Neural cell (in vitro differentiated cells): Measurements from ENCODE around the gene B4GALT4. TPM values are rescaled to one million over a fixed set of nuclear protein-coding genes. Genes with fewer than 3 reads are reported as not detected.

ENCODE experiments used
- H2AFZ ChIP-seq: fragments of 200-600, 300-800 bp; sonication (generic), shearing (Covaris generic); 2 replicates; pipeline ENCODE4 v1.6.0; 2014; ENCODE audit warnings: low read depth, mild to moderate bottlenecking, antibody characterized with exemption, low read length, moderate library complexity
- H3F3A ChIP-seq: fragments of 200-600 bp; shearing (Covaris generic); 2 replicates; pipeline ENCODE4 v1.6.1; 2016; ENCODE audit warnings: mild to moderate bottlenecking, moderate library complexity, mixed read lengths, antibody characterized with exemption, low read length; ENCODE audit not compliant: insufficient read depth, poor library complexity, severe bottlenecking
- H3K27ac ChIP-seq: fragments of 200-600, 300-800 bp; sonication (generic), shearing (Covaris generic); 2 replicates; pipeline ENCODE4 v1.5.1; 2014; ENCODE audit warnings: mild to moderate bottlenecking, low read length, moderate library complexity
- H3K27me3 ChIP-seq: fragments of 300-800, 200-600 bp; sonication (generic), shearing (Covaris generic); 2 replicates; pipeline ENCODE4 v1.6.0; 2014; ENCODE audit warnings: mild to moderate bottlenecking, low read depth, low read length, moderate library complexity; ENCODE audit not compliant: insufficient read depth
- H3K36me3 ChIP-seq: fragments of 300-800, 200-600 bp; sonication (generic), shearing (Covaris generic); 2 replicates; pipeline ENCODE4 v1.5.1; 2014; ENCODE audit warnings: mild to moderate bottlenecking, antibody characterized with exemption, low read length, moderate library complexity; ENCODE audit not compliant: insufficient read depth
- H3K4me2 ChIP-seq: fragments of 300-800, 200-600 bp; sonication (generic), shearing (Covaris generic); 2 replicates; pipeline ENCODE4 v1.6.0; 2014; ENCODE audit warnings: mild to moderate bottlenecking, low read length
- H3K4me3 ChIP-seq: fragments of 300-800, 200-600 bp; sonication (generic), shearing (Covaris generic); 2 replicates; pipeline ENCODE4 v1.5.1; 2014; ENCODE audit warnings: mild to moderate bottlenecking, low read length, moderate library complexity
- H3K79me2 ChIP-seq: fragments of 200-600 bp; shearing (Covaris generic); replicated peaks from 2 replicates; pipeline ENCODE4 v1.6.0; 2014; ENCODE audit warnings: mild to moderate bottlenecking, low read length, moderate library complexity; ENCODE audit not compliant: insufficient read depth
- H3K9ac ChIP-seq: fragments of 300-800, 200-600 bp; sonication (generic), shearing (Covaris generic); 2 replicates; pipeline ENCODE4 v1.6.1; 2016; ENCODE audit warnings: mild to moderate bottlenecking, low read length, mixed read lengths
- H3K9me2 ChIP-seq: fragments of 200-600 bp; shearing (Covaris generic); 2 replicates; pipeline ENCODE4 v1.6.1; 2016; ENCODE audit warnings: mild to moderate bottlenecking, low read length, mixed read lengths; ENCODE audit not compliant: insufficient read depth
- H3K9me3 ChIP-seq: fragments of 200-600, 300-800 bp; sonication (generic), shearing (Covaris generic); 2 replicates; pipeline ENCODE4 v1.6.1; 2016; ENCODE audit warnings: mild to moderate bottlenecking, mixed run types, low read length, moderate library complexity, mixed read lengths
- H4K20me1 ChIP-seq: fragments of 200-600 bp; shearing (Covaris generic); 2 replicates; pipeline ENCODE4 v1.6.1; 2016; ENCODE audit warnings: mild to moderate bottlenecking, mixed run types; ENCODE audit not compliant: insufficient read depth
- EP300 ChIP-seq: fragments of 450-650 bp; conservative IDR thresholded peaks from 2 replicates; pipeline ENCODE4 v1.6.1; 2014; ENCODE audit warnings: antibody characterized with exemption, mild to moderate bottlenecking, moderate library complexity; ENCODE audit not compliant: poor library complexity, severe bottlenecking
- EZH2 ChIP-seq: fragments of 200-600, 300-800 bp; shearing (Covaris generic), sonication (generic); IDR thresholded peaks from 2 replicates; pipeline ENCODE4 v1.6.1; 2014; ENCODE audit warnings: antibody characterized with exemption, low read length, borderline replicate concordance, mild to moderate bottlenecking; ENCODE audit not compliant: insufficient read depth, poor library complexity, severe bottlenecking
- MXI1 ChIP-seq: fragments of 450-650 bp; conservative IDR thresholded peaks from 2 replicates; pipeline ENCODE4 v1.6.1; 2014; ENCODE audit warnings: antibody characterized with exemption, mild to moderate bottlenecking; ENCODE audit not compliant: poor library complexity, severe bottlenecking
- POLR2AphosphoS5 ChIP-seq: IDR thresholded peaks from 2 replicates; pipeline ENCODE4 v1.6.1; 2012
- RAD21 ChIP-seq: fragments of 450-650 bp; conservative IDR thresholded peaks from 2 replicates; pipeline ENCODE4 v1.6.1; 2014; ENCODE audit warnings: antibody characterized with exemption, mild to moderate bottlenecking, moderate library complexity
- SMC3 ChIP-seq: fragments of 450-650 bp; conservative IDR thresholded peaks from 2 replicates; pipeline ENCODE4 v1.6.1; 2014; ENCODE audit warnings: antibody characterized with exemption, mild to moderate bottlenecking, moderate library complexity; ENCODE audit not compliant: poor library complexity
- TAF1 ChIP-seq: IDR thresholded peaks from 2 replicates; pipeline ENCODE4 v1.6.1; 2012; ENCODE audit warnings: low read depth
- polyA plus RNA-seq: library from polyadenylated mRNA; depleted of rRNA; stranded (reverse); fragments of >200 nt; gene quantifications from 2 replicates; pipeline ENCODE4 v1.2.3, GENCODE V29; 2014
- TF ChIP-seq, protein P1 (sequence below): IDR thresholded peaks from 2 replicates; pipeline ENCODE4 v1.6.1; 2012; ENCODE audit warnings: borderline replicate concordance
- TF ChIP-seq, protein P2 (sequence below): fragments of 450-650 bp; IDR thresholded peaks from 2 replicates; pipeline ENCODE4 v1.5.1; 2014; ENCODE audit warnings: antibody characterized with exemption, mild to moderate bottlenecking, moderate library complexity; ENCODE audit not compliant: poor library complexity, severe bottlenecking

Gene B4GALT4
- polyA plus RNA-seq, 1 donor from 2014 or later, result 11.8 TPM

DNA sequence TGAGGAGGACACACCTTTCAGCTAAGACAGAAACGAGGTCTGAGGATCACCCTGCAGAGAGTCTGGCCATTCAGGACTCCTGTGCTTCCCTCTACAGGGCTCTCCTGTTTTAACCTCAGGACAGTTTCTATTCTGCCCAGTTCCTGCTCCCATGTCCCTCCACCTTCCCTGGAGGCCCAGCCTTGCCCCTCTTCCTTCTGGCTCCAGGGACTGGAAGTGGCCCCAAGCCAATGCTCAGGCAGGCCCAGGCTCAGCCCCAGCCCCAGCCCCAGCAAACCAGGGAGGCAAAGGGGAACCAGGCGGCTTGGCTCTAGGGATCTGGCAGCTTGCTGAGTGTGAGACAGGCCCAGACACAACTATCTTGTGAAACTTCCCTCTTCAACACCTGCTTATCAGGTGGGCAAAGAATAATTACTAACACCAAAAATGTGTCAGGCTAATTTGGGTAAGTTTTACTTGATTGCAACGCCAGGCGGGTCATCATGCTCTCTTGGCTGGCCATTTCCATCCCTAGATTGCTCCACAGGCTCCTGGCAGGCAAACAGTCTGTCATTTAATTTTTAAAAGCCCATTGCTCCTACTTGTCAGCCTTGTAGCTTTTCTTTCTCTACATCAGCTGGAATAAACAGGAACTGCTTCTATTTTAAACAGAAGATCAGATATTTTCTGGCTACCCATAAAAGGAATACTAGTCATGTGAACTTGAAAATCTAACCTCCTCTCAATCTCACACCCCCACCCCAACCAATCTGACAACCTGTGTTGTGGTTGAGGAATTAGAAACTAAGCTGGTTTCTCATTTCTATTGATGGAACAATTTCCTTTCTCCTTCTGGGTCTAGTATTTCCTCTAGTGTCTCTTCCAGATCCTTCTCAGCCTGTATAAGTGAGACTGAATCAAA lies 33.8 kb downstream of the B4GALT4 start:
- H3K27me3 ChIP-seq, result no peaks in the 10 kb centered on the region
- no peak overlapping the region for H2AFZ ChIP-seq
- H3K79me2 ChIP-seq, result no peaks in the 10 kb centered on the region
- no peaks in the 10 kb centered on the region for H4K20me1 ChIP-seq
- H3K9ac ChIP-seq, result no peak overlapping the region
- H3K4me3 ChIP-seq, result no peak overlapping the region
- no peak overlapping the region for H3K4me2 ChIP-seq
- H3K27ac ChIP-seq, result no peak overlapping the region
- H3K36me3 ChIP-seq, result no peaks in the 10 kb centered on the region
- H3K9me3 ChIP-seq, result no peaks in the 10 kb centered on the region
- H3K9me2 ChIP-seq, result no peaks in the 10 kb centered on the region
- no peaks in the 10 kb centered on the region for H3F3A ChIP-seq
- TF ChIP-seq, protein P1, sequence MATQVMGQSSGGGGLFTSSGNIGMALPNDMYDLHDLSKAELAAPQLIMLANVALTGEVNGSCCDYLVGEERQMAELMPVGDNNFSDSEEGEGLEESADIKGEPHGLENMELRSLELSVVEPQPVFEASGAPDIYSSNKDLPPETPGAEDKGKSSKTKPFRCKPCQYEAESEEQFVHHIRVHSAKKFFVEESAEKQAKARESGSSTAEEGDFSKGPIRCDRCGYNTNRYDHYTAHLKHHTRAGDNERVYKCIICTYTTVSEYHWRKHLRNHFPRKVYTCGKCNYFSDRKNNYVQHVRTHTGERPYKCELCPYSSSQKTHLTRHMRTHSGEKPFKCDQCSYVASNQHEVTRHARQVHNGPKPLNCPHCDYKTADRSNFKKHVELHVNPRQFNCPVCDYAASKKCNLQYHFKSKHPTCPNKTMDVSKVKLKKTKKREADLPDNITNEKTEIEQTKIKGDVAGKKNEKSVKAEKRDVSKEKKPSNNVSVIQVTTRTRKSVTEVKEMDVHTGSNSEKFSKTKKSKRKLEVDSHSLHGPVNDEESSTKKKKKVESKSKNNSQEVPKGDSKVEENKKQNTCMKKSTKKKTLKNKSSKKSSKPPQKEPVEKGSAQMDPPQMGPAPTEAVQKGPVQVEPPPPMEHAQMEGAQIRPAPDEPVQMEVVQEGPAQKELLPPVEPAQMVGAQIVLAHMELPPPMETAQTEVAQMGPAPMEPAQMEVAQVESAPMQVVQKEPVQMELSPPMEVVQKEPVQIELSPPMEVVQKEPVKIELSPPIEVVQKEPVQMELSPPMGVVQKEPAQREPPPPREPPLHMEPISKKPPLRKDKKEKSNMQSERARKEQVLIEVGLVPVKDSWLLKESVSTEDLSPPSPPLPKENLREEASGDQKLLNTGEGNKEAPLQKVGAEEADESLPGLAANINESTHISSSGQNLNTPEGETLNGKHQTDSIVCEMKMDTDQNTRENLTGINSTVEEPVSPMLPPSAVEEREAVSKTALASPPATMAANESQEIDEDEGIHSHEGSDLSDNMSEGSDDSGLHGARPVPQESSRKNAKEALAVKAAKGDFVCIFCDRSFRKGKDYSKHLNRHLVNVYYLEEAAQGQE, result no peak
- TF ChIP-seq, protein P2, sequence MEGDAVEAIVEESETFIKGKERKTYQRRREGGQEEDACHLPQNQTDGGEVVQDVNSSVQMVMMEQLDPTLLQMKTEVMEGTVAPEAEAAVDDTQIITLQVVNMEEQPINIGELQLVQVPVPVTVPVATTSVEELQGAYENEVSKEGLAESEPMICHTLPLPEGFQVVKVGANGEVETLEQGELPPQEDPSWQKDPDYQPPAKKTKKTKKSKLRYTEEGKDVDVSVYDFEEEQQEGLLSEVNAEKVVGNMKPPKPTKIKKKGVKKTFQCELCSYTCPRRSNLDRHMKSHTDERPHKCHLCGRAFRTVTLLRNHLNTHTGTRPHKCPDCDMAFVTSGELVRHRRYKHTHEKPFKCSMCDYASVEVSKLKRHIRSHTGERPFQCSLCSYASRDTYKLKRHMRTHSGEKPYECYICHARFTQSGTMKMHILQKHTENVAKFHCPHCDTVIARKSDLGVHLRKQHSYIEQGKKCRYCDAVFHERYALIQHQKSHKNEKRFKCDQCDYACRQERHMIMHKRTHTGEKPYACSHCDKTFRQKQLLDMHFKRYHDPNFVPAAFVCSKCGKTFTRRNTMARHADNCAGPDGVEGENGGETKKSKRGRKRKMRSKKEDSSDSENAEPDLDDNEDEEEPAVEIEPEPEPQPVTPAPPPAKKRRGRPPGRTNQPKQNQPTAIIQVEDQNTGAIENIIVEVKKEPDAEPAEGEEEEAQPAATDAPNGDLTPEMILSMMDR, result no peak
- TF ChIP-seq EZH2, result no peak
- no peak for TF ChIP-seq RAD21
- no peak for TF ChIP-seq SMC3
- no peak for TF ChIP-seq EP300
- TF ChIP-seq TAF1, result no peak
- TF ChIP-seq POLR2AphosphoS5, result no peak
- TF ChIP-seq MXI1, result no peak

- no peaks in the 10 kb centered on the region for H3K36me3 ChIP-seq
- TF ChIP-seq, protein P2, result no peak
- no peak for TF ChIP-seq RAD21
- no peak for TF ChIP-seq SMC3
- TF ChIP-seq MXI1, result no peak
- TF ChIP-seq, protein P1, result no peak
- TF ChIP-seq EP300, result no peak
- no peak for TF ChIP-seq TAF1
- no peak for TF ChIP-seq POLR2AphosphoS5
- TF ChIP-seq EZH2, result no peak
These were observed 35.0 kb downstream of the B4GALT4 start for GRCh38 chr3:119205685-119206084.

More at GRCh38 chr3:119205685-119206084, 35.0 kb downstream of the B4GALT4 start:
- Histone ChIP-seq H3K27ac (no peak overlapping the region), H4K20me1 (no peaks in the 10 kb centered on the region), H3K9ac (no peak overlapping the region), H3K9me3 (no peaks in the 10 kb centered on the region), H3K27me3 (no peaks in the 10 kb centered on the region), H3K4me3 (no peak overlapping the region), H3K79me2 (no peaks in the 10 kb centered on the region), H3K4me2 (no peak overlapping the region), H3K9me2 (no peaks in the 10 kb centered on the region), H3F3A (no peaks in the 10 kb centered on the region), H2AFZ (no peak overlapping the region)
